Measurements from ENCODE around the gene BMPR1A.
A peak's percentile ranks its signal among the peaks of the same experiment; 100 is the strongest.

DNA sequence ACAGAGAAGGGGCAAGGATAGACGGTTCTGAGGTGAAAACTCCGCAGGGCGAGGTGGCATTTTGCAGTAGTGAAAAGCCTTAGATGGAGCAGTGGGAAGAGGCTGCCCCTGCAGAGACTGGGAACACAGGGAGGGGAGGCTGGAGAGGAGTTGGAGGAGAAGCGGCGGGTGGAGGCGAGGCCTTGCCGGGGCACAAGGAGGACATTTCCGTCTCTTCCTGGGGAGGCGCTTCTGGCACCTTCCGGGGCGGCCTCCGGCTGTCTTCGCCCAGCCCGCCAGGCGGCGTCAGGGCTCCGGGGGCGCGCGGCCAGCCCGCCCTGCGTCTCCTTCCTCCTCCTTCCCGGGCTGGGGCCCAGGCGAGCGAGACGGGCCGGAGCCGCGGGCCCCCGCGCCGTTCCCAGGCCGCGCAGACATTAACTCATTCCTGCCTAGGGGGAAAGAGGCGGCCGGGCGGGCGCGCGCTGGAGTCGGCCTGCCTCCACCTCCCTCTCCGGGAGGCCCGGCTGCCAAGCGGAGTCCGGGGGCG is 45.4 kb upstream of the BMPR1A start:
- TF ChIP-seq, protein P1, sequence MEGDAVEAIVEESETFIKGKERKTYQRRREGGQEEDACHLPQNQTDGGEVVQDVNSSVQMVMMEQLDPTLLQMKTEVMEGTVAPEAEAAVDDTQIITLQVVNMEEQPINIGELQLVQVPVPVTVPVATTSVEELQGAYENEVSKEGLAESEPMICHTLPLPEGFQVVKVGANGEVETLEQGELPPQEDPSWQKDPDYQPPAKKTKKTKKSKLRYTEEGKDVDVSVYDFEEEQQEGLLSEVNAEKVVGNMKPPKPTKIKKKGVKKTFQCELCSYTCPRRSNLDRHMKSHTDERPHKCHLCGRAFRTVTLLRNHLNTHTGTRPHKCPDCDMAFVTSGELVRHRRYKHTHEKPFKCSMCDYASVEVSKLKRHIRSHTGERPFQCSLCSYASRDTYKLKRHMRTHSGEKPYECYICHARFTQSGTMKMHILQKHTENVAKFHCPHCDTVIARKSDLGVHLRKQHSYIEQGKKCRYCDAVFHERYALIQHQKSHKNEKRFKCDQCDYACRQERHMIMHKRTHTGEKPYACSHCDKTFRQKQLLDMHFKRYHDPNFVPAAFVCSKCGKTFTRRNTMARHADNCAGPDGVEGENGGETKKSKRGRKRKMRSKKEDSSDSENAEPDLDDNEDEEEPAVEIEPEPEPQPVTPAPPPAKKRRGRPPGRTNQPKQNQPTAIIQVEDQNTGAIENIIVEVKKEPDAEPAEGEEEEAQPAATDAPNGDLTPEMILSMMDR (conservative IDR thresholded peaks at IDR 0.05; ENCODE audit: low read length) = peak; percentile 66
- no peak for TF ChIP-seq EZH2phosphoT487 (IDR thresholded peaks at IDR 0.05; ENCODE audit: borderline replicate concordance)

All from Loucy (cell line).